Neuronal stem cell (in vitro differentiated cells): Measurements from ENCODE around the gene ELAC1.
"Not testable (repeated sequence)": the region's sequence is repeated elsewhere in the genome, so short reads cannot be mapped to it uniquely, and the experiment has no call there.

Experiments
- DNase-seq: peaks from one replicate; pipeline ENCODE4 v3.0.0-alpha.2; 2013; ENCODE audit warnings: low spot score
- H2AFZ ChIP-seq: one replicate; pipeline ENCODE4 v1.6.1; 2013; ENCODE audit warnings: mild to moderate bottlenecking, low read length, inconsistent platforms
- H2AK5ac ChIP-seq: 2 replicates; pipeline ENCODE4 v1.6.1; 2013; ENCODE audit warnings: low read depth, mild to moderate bottlenecking, inconsistent platforms, low read length, moderate library complexity, mixed read lengths
- H2BK120ac ChIP-seq: 2 replicates; pipeline ENCODE4 v1.6.1; 2013; ENCODE audit warnings: low read depth, mild to moderate bottlenecking, inconsistent platforms, low read length, moderate library complexity, mixed read lengths
- H2BK12ac ChIP-seq: one replicate; pipeline ENCODE4 v1.6.1; 2013; ENCODE audit warnings: low read length, inconsistent platforms
- H2BK15ac ChIP-seq: 2 replicates; pipeline ENCODE4 v1.6.1; 2013; ENCODE audit warnings: mild to moderate bottlenecking, low read length, inconsistent platforms, mixed read lengths
- H2BK5ac ChIP-seq: one replicate; pipeline ENCODE4 v1.6.1; 2013; ENCODE audit warnings: inconsistent platforms, mild to moderate bottlenecking, low read length, moderate library complexity
- H3K14ac ChIP-seq: one replicate; pipeline ENCODE4 v1.6.1; 2013; ENCODE audit warnings: low read length, inconsistent platforms
- H3K18ac ChIP-seq: 2 replicates; pipeline ENCODE4 v1.6.1; 2013; ENCODE audit warnings: low read length, inconsistent platforms
- H3K23ac ChIP-seq: 2 replicates; pipeline ENCODE4 v1.6.1; 2013; ENCODE audit warnings: low read depth, mild to moderate bottlenecking, mixed read lengths, low read length, inconsistent platforms; ENCODE audit not compliant: poor library complexity
- H3K27ac ChIP-seq: replicated peaks from 3 replicates; pipeline ENCODE4 v1.5.1; 2013; ENCODE audit warnings: low read length, inconsistent platforms
- H3K27me3 ChIP-seq, 3 experiments: 2 replicates each; pipeline ENCODE4 v1.6.1; 2013; ENCODE audit warnings: low read length in 3 of 3, mild to moderate bottlenecking in 2 of 3, inconsistent platforms in 1 of 3, low read depth in 1 of 3, mixed read lengths in 1 of 3, moderate library complexity in 1 of 3; ENCODE audit not compliant: control insufficient read depth in 3 of 3, insufficient read depth in 3 of 3
- H3K36me3 ChIP-seq, 2 donors: replicated peaks in 1 of 2; 2 replicates each; pipeline ENCODE4 v1.6.1; 2013; ENCODE audit warnings: low read length in 2 of 2; ENCODE audit not compliant: control insufficient read depth in 2 of 2, insufficient read depth in 2 of 2
- H3K4ac ChIP-seq: 2 replicates; pipeline ENCODE4 v1.6.1; 2013; ENCODE audit warnings: inconsistent platforms, mild to moderate bottlenecking, low read length, moderate library complexity
- H3K4me1 ChIP-seq, 2 donors: 1 replicate in 1 of 2; 2 replicates in 1 of 2; pipeline ENCODE4 v1.6.1; 2013; ENCODE audit warnings: low read length in 2 of 2, low read depth in 1 of 2; ENCODE audit not compliant: control insufficient read depth in 2 of 2, insufficient read depth in 1 of 2
- H3K4me2 ChIP-seq: one replicate; pipeline ENCODE4 v1.6.1; 2013; ENCODE audit warnings: mild to moderate bottlenecking, low read length, inconsistent platforms; ENCODE audit not compliant: insufficient read depth, poor library complexity, severe bottlenecking
- H3K4me3 ChIP-seq, 2 donors: 2 replicates each; pipeline ENCODE4 v1.5.1; 2013; ENCODE audit warnings: low read length in 2 of 2, mild to moderate bottlenecking in 2 of 2, inconsistent platforms in 1 of 2, moderate library complexity in 1 of 2
- H3K79me1 ChIP-seq: one replicate; pipeline ENCODE4 v1.6.1; 2013; ENCODE audit warnings: low read depth, mild to moderate bottlenecking, inconsistent platforms, low read length, moderate library complexity
- H3K9ac ChIP-seq: one replicate; pipeline ENCODE4 v1.6.1; 2013; ENCODE audit warnings: mild to moderate bottlenecking, low read depth, low read length, inconsistent platforms; ENCODE audit not compliant: poor library complexity
- H3K9me3 ChIP-seq, 2 donors: replicated peaks in 1 of 2; 2 replicates each; pipeline versions ENCODE3 to v1.6.1; 2013; ENCODE audit warnings: low read length in 2 of 2, mild to moderate bottlenecking in 2 of 2, inconsistent platforms in 1 of 2, low read depth in 1 of 2, mixed read lengths in 1 of 2, moderate library complexity in 1 of 2; ENCODE audit not compliant: control insufficient read depth in 2 of 2, insufficient read depth in 1 of 2
- H4K8ac ChIP-seq: one replicate; pipeline ENCODE4 v1.6.1; 2013; ENCODE audit warnings: low read depth, mild to moderate bottlenecking, inconsistent platforms, low read length, moderate library complexity
- H4K91ac ChIP-seq: one replicate; pipeline ENCODE4 v1.6.1; 2013; ENCODE audit warnings: low read length, low read depth, mild to moderate bottlenecking, inconsistent platforms; ENCODE audit not compliant: poor library complexity
- WGBS, 2 donors: extraction: QIAGEN DNeasy Blood & Tissue Kit; methylation state at CpG; one replicate each; pipeline ENCODE4 v1.1.7; 2013; ENCODE audit warnings: missing lambda C conversion rate in 2 of 2, mixed read lengths in 1 of 2; ENCODE audit not compliant: insufficient read length in 2 of 2, insufficient replicate concordance in 1 of 2; ENCODE audit errors: extremely low coverage in 2 of 2; 5-methylcytosine and 5-hydroxymethylcytosine counted together

The ELAC1 gene

GRCh38 chr18:51003174-51003573, 35.3 kb downstream of the ELAC1 start:
- DNase-seq, H2BK15ac ChIP-seq, H3K9me3 ChIP-seq, H3K27ac ChIP-seq, H3K36me3 ChIP-seq, H2AK5ac ChIP-seq, H4K8ac ChIP-seq, H3K23ac ChIP-seq, H3K14ac ChIP-seq, H2BK5ac ChIP-seq, H3K27me3 ChIP-seq, H2BK120ac ChIP-seq, H3K4me2 ChIP-seq, H3K4ac ChIP-seq, H3K4me1 ChIP-seq, H3K4me3 ChIP-seq, H2BK12ac ChIP-seq, H3K18ac ChIP-seq, H2AFZ ChIP-seq, H3K9ac ChIP-seq, H4K91ac ChIP-seq, H3K79me1 ChIP-seq: not testable (repeated sequence)
- no CpG with 5 or more reads among the region's 2 CpGs for WGBS, 2 donors

DNA sequence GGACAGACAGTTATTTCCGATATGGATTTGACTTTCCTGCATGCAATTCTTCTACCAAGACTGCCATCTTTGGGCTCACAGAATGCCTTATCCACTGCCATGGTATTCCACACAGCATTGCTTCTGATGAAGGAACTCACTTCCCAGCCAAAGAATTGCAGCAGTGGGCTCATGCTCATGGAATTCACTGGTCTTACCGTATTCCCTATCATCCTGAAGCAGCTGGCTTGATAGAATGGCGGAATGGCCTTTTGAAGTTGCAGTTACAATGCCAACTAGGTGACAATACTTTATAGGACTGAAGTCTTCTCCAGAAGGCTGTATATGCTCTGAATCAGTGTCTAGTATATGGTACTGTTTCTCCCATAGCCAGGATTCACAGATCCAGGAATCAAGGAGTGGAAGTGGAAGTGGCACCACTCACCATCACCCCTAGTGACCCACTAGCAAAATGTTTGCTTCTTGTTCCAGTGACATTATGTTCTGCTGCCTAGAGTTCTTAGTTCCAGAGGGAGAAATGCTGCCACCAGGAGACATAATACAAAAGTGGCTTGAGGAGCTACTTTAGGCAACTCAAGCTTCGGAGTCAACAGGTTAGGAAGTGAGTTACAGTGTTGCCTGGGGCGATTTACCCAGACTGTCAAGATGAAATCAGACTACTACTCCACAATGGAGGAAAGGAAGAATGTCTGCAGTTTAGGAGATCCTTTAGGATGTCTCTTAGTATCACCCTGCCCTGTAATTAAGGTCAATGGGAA, 38.4 kb downstream of the ELAC1 start:
- Histone ChIP-seq H3K36me3 (no peaks in the 10 kb centered on the region), H3K18ac (no peak overlapping the region), H3K4me3 (no peak overlapping the region), H4K91ac (no peak overlapping the region), H3K9ac (no peak overlapping the region), H3K23ac (no peak overlapping the region), H2BK15ac (no peak overlapping the region), H2BK12ac (no peak overlapping the region), H2BK5ac (no peak overlapping the region), H2AFZ (no peak overlapping the region), H3K79me1 (no peaks in the 10 kb centered on the region), H3K14ac (no peak overlapping the region), H4K8ac (no peak overlapping the region), H3K27ac (no peak overlapping the region), H2AK5ac (no peak overlapping the region), H3K27me3 (no peaks in the 10 kb centered on the region), H2BK120ac (no peak overlapping the region), H3K4me2 (no peak overlapping the region), H3K4ac (no peak overlapping the region), H3K4me1 (peaks cover 3 to 4% of the 10 kb centered on the region in 2 donors), H3K9me3 (no peaks in the 10 kb centered on the region)
- no peak for DNase-seq
- WGBS, 2 donors, result no CpG with 5 or more reads among the region's 5 CpGs

GRCh38 chr18:51006948-51007789, 39.3 kb downstream of the ELAC1 start:
- Histone ChIP-seq H2BK15ac (no peak overlapping the region), H2BK120ac (no peak overlapping the region), H3K4ac (no peak overlapping the region), H4K91ac (no peak overlapping the region), H2BK12ac (no peak overlapping the region), H3K23ac (no peak overlapping the region), H3K27ac (no peak overlapping the region), H3K9ac (no peak overlapping the region), H3K14ac (no peak overlapping the region), H3K4me3 (no peak overlapping the region), H2AK5ac (no peak overlapping the region), H3K79me1 (no peaks in the 10 kb centered on the region), H3K18ac (no peak overlapping the region), H3K4me2 (no peak overlapping the region), H3K36me3 (no peaks in the 10 kb centered on the region), H2BK5ac (no peak overlapping the region), H3K9me3 (no peaks in the 10 kb centered on the region), H3K4me1 (peaks cover 3 to 4% of the 10 kb centered on the region in 2 donors), H4K8ac (no peak overlapping the region), H2AFZ (no peak overlapping the region), H3K27me3 (no peaks in the 10 kb centered on the region)
- no peak for DNase-seq
- no CpG with 5 or more reads among the region's 13 CpGs for WGBS, 2 donors

GRCh38 chr18:51007790-51008139, 39.9 kb downstream of the ELAC1 start:
- H4K91ac ChIP-seq, result no peak overlapping the region
- H2BK120ac ChIP-seq, result no peak overlapping the region
- no peak overlapping the region for H2AFZ ChIP-seq
- no peaks in the 10 kb centered on the region for H3K79me1 ChIP-seq
- H3K36me3 ChIP-seq, result no peaks in the 10 kb centered on the region
- H2BK5ac ChIP-seq, result no peak overlapping the region
- H3K9me3 ChIP-seq, result no peaks in the 10 kb centered on the region
- no peak for DNase-seq
- peaks cover 3 to 4% of the 10 kb centered on the region in 2 donors for H3K4me1 ChIP-seq
- no peak overlapping the region for H4K8ac ChIP-seq
- no peak overlapping the region for H2AK5ac ChIP-seq
- no peak overlapping the region for H3K9ac ChIP-seq
- no peak overlapping the region for H3K27ac ChIP-seq
- H3K4me3 ChIP-seq, result no peak overlapping the region
- H2BK12ac ChIP-seq, result no peak overlapping the region
- no CpG with 5 or more reads among the region's 1 CpG for WGBS, 2 donors
- H3K23ac ChIP-seq, result no peak overlapping the region
- H2BK15ac ChIP-seq, result no peak overlapping the region
- H3K4me2 ChIP-seq, result no peak overlapping the region
- no peak overlapping the region for H3K4ac ChIP-seq
- H3K14ac ChIP-seq, result no peak overlapping the region
- H3K27me3 ChIP-seq, result no peaks in the 10 kb centered on the region
- H3K18ac ChIP-seq, result no peak overlapping the region
